GM12872 (cell line): Measurements from ENCODE around the gene OSBPL10.

Experiments used
- TF ChIP-seq, protein P1 (sequence below): IDR thresholded peaks from 3 replicates; pipeline ENCODE4 v1.5.1; 2011; ENCODE audit warnings: low read depth, mild to moderate bottlenecking, low read length, moderate library complexity; ENCODE audit not compliant: insufficient read depth

OSBPL10 gene

DNA sequence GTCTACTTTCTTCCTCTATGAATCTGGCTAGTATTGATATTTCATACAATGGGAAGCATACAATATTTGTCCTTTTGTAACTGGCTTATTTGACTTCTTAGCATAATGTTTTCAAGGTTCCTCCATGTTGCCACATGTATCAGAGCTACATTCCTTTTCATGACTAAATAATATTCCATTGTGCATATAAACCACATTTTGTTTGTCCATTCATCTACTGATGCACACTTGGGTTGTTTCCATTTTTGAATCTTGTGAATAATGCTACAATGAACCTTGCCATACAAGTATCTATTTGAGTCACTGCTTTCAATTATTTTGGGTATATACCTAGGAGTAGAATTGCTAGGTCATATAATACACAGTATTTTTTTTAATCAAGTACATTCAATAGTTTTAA is 38.0 kb downstream of the OSBPL10 start:
- TF ChIP-seq, protein P1, sequence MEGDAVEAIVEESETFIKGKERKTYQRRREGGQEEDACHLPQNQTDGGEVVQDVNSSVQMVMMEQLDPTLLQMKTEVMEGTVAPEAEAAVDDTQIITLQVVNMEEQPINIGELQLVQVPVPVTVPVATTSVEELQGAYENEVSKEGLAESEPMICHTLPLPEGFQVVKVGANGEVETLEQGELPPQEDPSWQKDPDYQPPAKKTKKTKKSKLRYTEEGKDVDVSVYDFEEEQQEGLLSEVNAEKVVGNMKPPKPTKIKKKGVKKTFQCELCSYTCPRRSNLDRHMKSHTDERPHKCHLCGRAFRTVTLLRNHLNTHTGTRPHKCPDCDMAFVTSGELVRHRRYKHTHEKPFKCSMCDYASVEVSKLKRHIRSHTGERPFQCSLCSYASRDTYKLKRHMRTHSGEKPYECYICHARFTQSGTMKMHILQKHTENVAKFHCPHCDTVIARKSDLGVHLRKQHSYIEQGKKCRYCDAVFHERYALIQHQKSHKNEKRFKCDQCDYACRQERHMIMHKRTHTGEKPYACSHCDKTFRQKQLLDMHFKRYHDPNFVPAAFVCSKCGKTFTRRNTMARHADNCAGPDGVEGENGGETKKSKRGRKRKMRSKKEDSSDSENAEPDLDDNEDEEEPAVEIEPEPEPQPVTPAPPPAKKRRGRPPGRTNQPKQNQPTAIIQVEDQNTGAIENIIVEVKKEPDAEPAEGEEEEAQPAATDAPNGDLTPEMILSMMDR: no peak

DNA sequence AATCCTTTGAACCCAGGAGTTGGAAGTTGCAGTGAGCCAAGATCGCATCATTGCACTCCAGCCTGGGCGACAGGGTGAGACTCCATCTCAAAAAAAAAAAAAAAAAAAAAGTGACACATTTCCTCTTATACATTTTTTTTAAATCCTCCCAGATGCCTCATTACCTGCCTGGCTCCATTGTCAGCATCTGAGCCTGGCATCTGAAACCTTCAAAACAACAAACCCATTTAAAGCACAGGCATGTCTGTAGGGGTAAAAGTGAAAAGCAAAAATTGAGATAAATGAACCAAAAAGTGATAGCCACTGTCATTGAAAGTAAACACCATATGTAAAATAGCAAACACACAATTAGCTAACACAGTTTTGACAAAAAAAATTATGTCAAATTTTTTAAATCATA is 38.6 kb downstream of the OSBPL10 start:
- TF ChIP-seq, protein P1: no peak

DNA sequence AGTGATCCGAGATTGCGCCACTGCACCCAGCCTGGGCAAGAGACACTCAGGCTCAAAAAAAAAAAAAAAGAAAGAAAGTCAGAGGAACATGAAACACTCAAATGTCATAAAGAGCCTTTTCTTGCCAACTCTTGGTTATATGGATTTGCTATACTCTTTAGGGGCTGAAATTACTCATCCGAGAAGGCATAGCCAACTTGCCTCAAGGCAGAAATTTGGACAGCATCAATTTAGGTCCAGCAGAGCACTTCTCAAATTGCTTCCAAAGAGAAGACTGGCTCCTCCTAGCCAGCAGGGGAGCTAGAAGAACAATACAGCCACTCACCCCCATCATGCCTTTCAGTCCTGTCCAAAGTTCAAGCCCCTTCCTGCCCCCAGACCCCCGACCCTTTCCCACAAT is 43.8 kb downstream of the OSBPL10 start:
- TF ChIP-seq, protein P1: no peak

DNA sequence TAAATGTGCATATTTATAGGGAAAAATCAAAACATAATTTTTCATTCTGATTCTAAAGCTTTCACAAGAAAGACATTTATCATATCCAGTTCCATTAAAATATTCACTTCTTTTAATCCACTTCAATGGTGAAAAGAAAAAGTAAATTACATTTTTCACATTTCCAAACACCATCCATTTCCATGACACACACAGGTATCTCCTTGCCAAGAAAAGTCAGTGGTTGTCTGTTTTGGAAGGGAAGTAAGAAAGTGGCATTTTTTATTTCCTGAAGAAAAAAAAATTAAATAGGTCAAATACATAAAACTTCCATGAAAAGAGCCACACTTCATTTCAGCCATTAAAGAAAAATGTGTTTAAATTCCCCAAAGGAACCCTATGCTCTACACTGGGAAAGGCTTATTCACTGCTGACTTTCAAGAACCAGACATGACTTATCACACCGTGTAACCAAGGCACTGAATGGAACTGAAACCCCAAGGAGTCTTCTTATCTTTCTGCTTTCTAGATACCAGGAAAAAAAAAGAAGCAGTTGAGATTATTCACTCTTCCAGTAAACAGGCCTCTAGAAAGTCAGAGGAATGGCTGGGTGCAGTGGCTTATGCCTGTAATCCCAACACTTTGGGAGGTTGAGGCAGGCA is 44.5 kb downstream of the OSBPL10 start:
- TF ChIP-seq, protein P1: no peak

DNA sequence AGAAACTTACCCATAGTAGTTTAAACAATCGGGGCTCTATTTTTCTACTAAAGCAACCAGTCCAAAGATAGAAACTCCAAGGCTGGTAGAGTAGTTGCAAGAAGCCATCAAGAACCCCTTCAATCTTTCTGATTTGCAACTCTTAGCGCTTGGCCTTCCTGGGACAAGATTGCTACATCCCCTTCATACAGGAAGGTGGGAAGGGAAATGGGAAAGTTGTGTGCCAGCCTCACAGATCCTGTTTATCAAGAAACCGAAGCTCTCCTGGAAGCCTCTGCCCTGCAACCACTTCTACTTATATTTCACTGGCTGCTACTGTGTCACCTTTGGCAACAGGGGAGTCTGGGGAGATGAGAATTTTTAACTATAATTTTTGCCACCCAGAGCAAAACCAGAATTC is 46.2 kb downstream of the OSBPL10 start:
- TF ChIP-seq, protein P1: no peak

DNA sequence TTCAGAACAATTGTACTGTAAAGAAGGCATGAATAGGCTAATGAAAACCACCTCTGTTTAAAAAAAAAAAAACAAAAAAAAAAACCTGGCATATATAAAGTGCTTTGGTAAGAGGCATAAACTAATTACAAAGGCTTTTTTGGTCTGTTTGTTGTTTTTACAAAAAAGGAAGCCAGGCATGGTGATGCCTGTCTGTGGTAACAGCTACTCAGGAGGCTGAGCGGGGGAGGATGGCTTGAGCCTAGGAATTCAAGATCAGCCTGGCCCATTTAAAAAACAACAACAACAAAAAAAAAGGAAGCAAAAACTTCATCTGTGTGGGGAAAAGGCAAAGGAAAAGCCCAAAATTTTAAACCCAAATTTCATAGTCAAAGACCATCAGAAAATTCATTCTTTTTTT is 47.0 kb downstream of the OSBPL10 start:
- TF ChIP-seq, protein P1: no peak

DNA sequence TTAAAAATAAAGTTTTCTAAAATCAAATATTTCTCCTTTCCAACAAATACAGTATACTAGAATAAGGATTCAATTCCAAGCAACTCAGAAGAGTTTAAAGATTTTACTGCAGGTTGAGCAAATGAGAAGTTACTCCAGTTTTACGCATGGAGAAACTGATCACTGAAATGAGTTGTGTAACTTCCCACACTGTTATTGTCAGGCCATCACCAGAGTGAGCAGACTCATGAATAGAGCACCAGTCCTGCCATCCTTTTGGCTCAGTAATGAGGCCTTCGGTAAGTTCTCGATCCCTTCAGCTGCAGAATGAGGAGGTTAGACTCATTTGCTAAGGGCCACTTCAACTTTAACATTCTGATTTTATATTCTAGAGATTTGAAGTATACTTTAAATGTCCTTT is 48.1 kb downstream of the OSBPL10 start:
- TF ChIP-seq, protein P1: no peak
